GM18951 (cell line): ENCODE results near the gene NTM.
"Not testable (repeated sequence)": the region's sequence is repeated elsewhere in the genome, so short reads cannot be mapped to it uniquely, and the experiment has no call there.

Experiments used
- POLR2A ChIP-seq: IDR thresholded peaks from 4 replicates; pipeline ENCODE4 v1.6.1; 2011; ENCODE audit warnings: mild to moderate bottlenecking; ENCODE audit not compliant: insufficient read length, insufficient read depth; ENCODE audit errors: extremely low read depth
- in situ Hi-C: fragments of 300-500 bp; cut with MboI; formaldehyde crosslinking; loops from one replicate; pipeline ENCODE4 v1.12.0; 2022; ENCODE audit warnings: low sequenced_read_pairs, mixed read lengths, inconsistent platforms; ENCODE audit not compliant: unreplicated experiment

Gene NTM

DNA sequence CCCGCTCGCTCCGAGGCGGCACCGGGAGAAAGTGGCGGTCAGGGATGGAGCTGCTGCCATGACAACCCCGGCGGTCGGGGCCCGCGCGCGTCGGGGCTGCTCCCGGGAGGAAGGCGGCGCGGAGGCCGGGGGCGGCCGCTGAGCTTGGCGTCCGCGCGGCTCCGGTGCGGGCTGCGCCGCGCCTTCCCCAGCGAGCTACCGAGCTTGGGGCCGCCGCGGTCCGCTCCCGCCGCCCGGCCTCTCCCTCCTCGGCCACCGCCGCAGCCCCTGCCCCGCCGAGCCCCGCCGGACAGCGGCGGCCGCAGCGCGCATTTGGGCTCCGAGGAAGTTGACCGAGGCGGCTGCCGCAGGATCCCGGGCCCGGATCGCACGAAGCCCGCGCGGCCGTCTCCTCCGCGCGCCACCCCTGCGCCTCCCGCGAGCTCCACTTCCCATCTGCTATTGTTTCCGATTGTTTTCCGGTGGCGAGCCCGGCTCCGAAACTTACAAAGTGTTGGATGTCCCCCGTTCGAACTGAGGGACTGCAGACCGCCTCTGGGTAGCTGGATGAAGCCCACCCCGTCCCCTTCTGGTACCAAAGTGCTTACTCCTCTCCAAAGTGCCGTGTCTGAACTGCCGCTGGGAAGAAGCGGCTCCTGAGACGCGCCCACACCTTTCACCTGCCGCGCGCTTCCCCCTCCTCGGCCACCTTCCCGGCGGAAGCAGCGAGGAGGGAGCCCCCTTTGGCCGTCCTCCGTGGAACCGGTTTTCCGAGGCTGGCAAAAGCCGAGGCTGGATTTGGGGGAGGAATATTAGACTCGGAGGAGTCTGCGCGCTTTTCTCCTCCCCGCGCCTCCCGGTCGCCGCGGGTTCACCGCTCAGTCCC lies 540.3 kb downstream of the NTM start:
- TF ChIP-seq POLR2A, result no peak
- in situ Hi-C loops, result no loop called here

GRCh38 chr11:131911388-131912032 lies 541.1 kb downstream of the NTM start:
- in situ Hi-C loops, result not testable (repeated sequence)

- in situ Hi-C loops, result no loop called here
- TF ChIP-seq POLR2A, result no peak
Observed at GRCh38 chr11:131912134-131912533, 541.7 kb downstream of the NTM start.

- TF ChIP-seq POLR2A, result no peak
- in situ Hi-C loops, result no loop called here
Observed at GRCh38 chr11:131913267-131913666, 542.9 kb downstream of the NTM start.

DNA sequence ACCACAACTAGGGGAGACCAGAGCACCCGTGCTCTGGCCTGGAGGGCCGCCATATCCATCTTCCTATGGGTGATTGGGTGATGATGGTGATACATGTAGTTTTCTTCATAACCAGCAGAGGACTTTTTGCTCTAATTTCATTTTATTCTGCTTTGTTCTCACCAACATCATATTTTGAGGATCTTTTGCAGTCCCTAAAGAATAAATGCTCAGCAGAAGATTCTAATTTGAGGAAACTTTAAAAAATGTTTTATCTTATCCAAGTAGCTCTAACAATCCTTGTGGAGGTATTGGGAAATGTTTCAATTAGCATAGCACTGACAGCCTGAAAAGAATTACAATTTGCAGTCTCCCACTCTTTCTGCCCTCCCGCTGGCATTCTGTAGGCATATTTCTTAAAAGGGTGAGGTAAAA lies 544.0 kb downstream of the NTM start:
- no peak for TF ChIP-seq POLR2A
- in situ Hi-C loops, result no loop called here

DNA sequence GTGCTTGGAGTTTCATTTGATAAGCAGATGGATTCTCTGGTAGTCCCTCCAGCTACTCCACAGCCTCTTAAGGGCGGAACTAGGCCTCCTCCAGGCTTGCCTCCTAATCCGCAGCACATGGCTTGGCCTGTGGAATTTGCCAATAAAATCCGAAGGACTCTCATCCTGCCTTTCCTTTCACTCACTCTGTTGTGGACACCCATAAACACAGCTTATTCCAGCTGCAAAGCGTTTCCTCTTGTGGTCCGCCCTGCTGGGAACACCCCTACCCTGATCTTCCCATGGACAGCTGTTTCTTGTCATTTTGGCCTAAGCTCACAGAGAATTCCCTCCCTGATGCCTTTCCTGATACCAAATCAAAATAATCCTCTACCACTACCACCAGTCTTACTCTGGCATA lies 546.2 kb downstream of the NTM start:
- no peak for TF ChIP-seq POLR2A

GRCh38 chr11:131917634-131918384 lies 547.4 kb downstream of the NTM start:
- no peak for TF ChIP-seq POLR2A
- in situ Hi-C loops, result no loop called here

More for the DNA sequence above, 546.2 kb downstream of the NTM start:
- in situ Hi-C loops, result no loop called here

- in situ Hi-C loops, result no loop called here
- no peak for TF ChIP-seq POLR2A
Observed at GRCh38 chr11:131918663-131919062, 548.2 kb downstream of the NTM start.

- no peak for TF ChIP-seq POLR2A
- in situ Hi-C loops, result no loop called here
Observed at GRCh38 chr11:131922220-131922619, 551.8 kb downstream of the NTM start.

DNA sequence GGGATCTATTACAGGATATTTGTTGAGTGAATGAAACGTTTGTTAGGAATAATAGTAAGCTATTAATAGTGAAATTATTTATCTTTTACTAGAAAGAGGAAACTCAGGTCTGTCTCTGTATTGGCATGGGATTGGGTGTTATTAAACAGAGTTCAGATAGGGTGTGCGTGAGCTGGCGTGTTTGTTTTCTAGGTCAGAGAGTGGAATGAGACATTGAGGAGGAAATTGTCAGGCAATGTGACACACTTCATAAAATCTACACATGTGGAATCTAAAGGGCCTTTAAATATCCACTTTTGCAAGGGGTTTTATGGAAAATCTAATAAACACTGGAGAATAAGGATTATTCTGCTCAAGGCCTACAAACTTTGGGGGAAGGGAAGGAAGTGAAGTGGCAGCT lies 552.9 kb downstream of the NTM start:
- no peak for TF ChIP-seq POLR2A
- in situ Hi-C loops, result no loop called here

- TF ChIP-seq POLR2A, result no peak
- in situ Hi-C loops, result no loop called here
Observed at GRCh38 chr11:131924001-131924400, 553.6 kb downstream of the NTM start.

GRCh38 chr11:131924457-131925201 lies 554.2 kb downstream of the NTM start:
- in situ Hi-C loops, result no loop called here
- no peak for TF ChIP-seq POLR2A

- no peak for TF ChIP-seq POLR2A
- in situ Hi-C loops, result no loop called here
Observed at GRCh38 chr11:131925829-131926228, 555.4 kb downstream of the NTM start.

GRCh38 chr11:131928992-131929391 lies 558.6 kb downstream of the NTM start:
- TF ChIP-seq POLR2A, result no peak
- in situ Hi-C loops, result no loop called here
